Esophagus muscularis mucosa (tissue), 4 donors: ENCODE results near the gene DGLUCY. TPM values are rescaled to one million over a fixed set of nuclear protein-coding genes. Genes with fewer than 3 reads are reported as not detected.

Experiments used
- DNase-seq: peaks from one replicate; pipeline ENCODE4 v3.0.0-alpha.2; 2017; ENCODE audit errors: extremely low spot score
- H3K27ac ChIP-seq, 4 donors: fragments of 200-600 bp; sonication (generic); replicated peaks in 1 of 4; 1 replicate in 3 of 4; 2 replicates in 1 of 4; pipeline ENCODE4 v1.5.1; 2016 to 2019; ENCODE audit warnings: mild to moderate bottlenecking in 1 of 4
- H3K27me3 ChIP-seq, 4 donors: fragments of 200-600 bp; sonication (generic); one replicate each; pipeline versions ENCODE4 v1.5.1 to v1.6.0; 2016 to 2019
- H3K36me3 ChIP-seq, 4 donors: fragments of 200-600 bp; sonication (generic); one replicate each; pipeline ENCODE4 v1.5.1; 2016 to 2019
- H3K4me1 ChIP-seq, 4 donors: fragments of 200-600 bp; sonication (generic); one replicate each; pipeline ENCODE4 v1.5.1; 2016 to 2019
- H3K4me3 ChIP-seq, 4 donors: fragments of 200-600 bp; sonication (generic); 1 replicate in 2 of 4; 2 replicates in 2 of 4; pipeline ENCODE4 v1.5.1; 2016 to 2019; ENCODE audit warnings: mild to moderate bottlenecking in 4 of 4, moderate library complexity in 1 of 4
- H3K9me3 ChIP-seq, 4 donors: fragments of 200-600 bp; sonication (generic); 1 replicate in 3 of 4; 2 replicates in 1 of 4; pipeline ENCODE4 v1.5.1; 2016 to 2019
- CTCF ChIP-seq, 3 experiments: fragments of 200-600 bp in 2 of 3; fragments of 450-650 bp in 1 of 3; sonication (generic) in 2 of 3; IDR thresholded peaks; one replicate each; pipeline ENCODE4 v1.5.1; 2017 to 2019; ENCODE audit warnings: antibody characterized with exemption in 3 of 3, mild to moderate bottlenecking in 2 of 3, moderate library complexity in 1 of 3
- EP300 ChIP-seq: sonication (generic); formaldehyde crosslinking; IDR thresholded peaks from one replicate; pipeline ENCODE4 v1.6.1; 2017; ENCODE audit warnings: antibody characterized with exemption
- POLR2A ChIP-seq: fragments of 450-650 bp; IDR thresholded peaks from one replicate; pipeline ENCODE4 v1.6.1; 2017; ENCODE audit warnings: antibody characterized with exemption, moderate library complexity, mild to moderate bottlenecking, low read depth
- POLR2AphosphoS5 ChIP-seq, 2 donors: sonication (generic); formaldehyde crosslinking; IDR thresholded peaks; one replicate each; pipeline ENCODE4 v1.6.1; 2017; ENCODE audit warnings: antibody characterized with exemption in 2 of 2
- WGBS: methylation state at CpG from one replicate; pipeline ENCODE4 v1.1.5; 2018; 5-methylcytosine and 5-hydroxymethylcytosine counted together
- intact Hi-C: fragments of 100-400 bp; cut with DNase I; formaldehyde crosslinking; loops from one replicate; pipeline ENCODE4 v1.15.1; 2023
- total RNA-seq, 4 donors: library from RNA; depleted of rRNA; stranded (reverse); fragments of >200 nt; gene quantifications; one replicate each; pipeline versions ENCODE4 v1.1.0 to v1.2.1, GENCODE V29; 2016

The DGLUCY gene
- total RNA-seq, 4 donors from 2014 or later, result 47.2 to 88.2 (median 66.5) TPM

- H3K36me3 ChIP-seq, result peaks cover 0 to 45% (median 37%) of the 10 kb centered on the region in 4 donors
- peak overlapping the region; percentile 0 to 65 (median 57) for H3K27ac ChIP-seq
- H3K4me3 ChIP-seq, result no peak overlapping the region
- no peak for TF ChIP-seq EP300
- TF ChIP-seq CTCF (IDR thresholded peaks at IDR 0.05), result no peak
- TF ChIP-seq POLR2A, result no peak
- TF ChIP-seq POLR2AphosphoS5 (IDR thresholded peaks at IDR 0.05), result no peak
- H3K4me1 ChIP-seq, result peaks cover 29 to 50% (median 32%) of the 10 kb centered on the region in 4 donors
- intact Hi-C loops, result no loop called here
- 91% methylated on average over 5 of the region's 7 CpGs for WGBS
- H3K9me3 ChIP-seq, result no peaks in the 10 kb centered on the region
- DNase-seq, result no peak
- no peaks in the 10 kb centered on the region for H3K27me3 ChIP-seq
These were observed 21.2 kb downstream of the DGLUCY start for GRCh38 chr14:91135039-91135438.

- no peak overlapping the region for H3K4me3 ChIP-seq
- H3K4me1 ChIP-seq, result peaks cover 51 to 83% (median 57%) of the 10 kb centered on the region in 4 donors
- WGBS, result 81% methylated on average over 6 of the region's 6 CpGs
- peaks cover 0 to 16% (median 11%) of the 10 kb centered on the region in 4 donors for H3K36me3 ChIP-seq
- intact Hi-C loops, result no loop called here
- H3K27me3 ChIP-seq, result no peaks in the 10 kb centered on the region
- DNase-seq, result no peak
- TF ChIP-seq POLR2A, result no peak
- TF ChIP-seq CTCF (IDR thresholded peaks at IDR 0.05), result peak; percentile 41 to 62 (median 54)
- peak overlapping the region in 3 of 4 donors; percentile 20 to 60 (median 39) for H3K27ac ChIP-seq
- H3K9me3 ChIP-seq, result no peaks in the 10 kb centered on the region
These were observed 24.9 kb downstream of the DGLUCY start for GRCh38 chr14:91138511-91139359.

GRCh38 chr14:91139776-91140175, 25.9 kb downstream of the DGLUCY start:
- intact Hi-C loops, result loop anchor here (10.0 kb wide), 1 partner anchor 235 kb away; no protein-coding TSS in a partner anchor
- peak overlapping the region in 3 of 4 donors; percentile 13 to 60 (median 57) for H3K27ac ChIP-seq

GRCh38 chr14:91140672-91141071, 26.8 kb downstream of the DGLUCY start:
- TF ChIP-seq CTCF (IDR thresholded peaks at IDR 0.05), result peak; percentile 45 to 63 (median 57)
- TF ChIP-seq POLR2A, result no peak
- no peak for DNase-seq
- H3K4me1 ChIP-seq, result peaks cover 57 to 87% (median 66%) of the 10 kb centered on the region in 4 donors
- H3K27ac ChIP-seq, result peak overlapping the region in 3 of 4 donors; percentile 13 to 60 (median 57)
- H3K36me3 ChIP-seq, result peaks cover 0 to 13% (median 7%) of the 10 kb centered on the region in 4 donors
- H3K4me3 ChIP-seq, result no peak overlapping the region
- H3K27me3 ChIP-seq, result no peaks in the 10 kb centered on the region
- WGBS, result 93% methylated on average over 3 of the region's 3 CpGs
- intact Hi-C loops, result loop anchor here (10.0 kb wide), 1 partner anchor 236 kb away; no protein-coding TSS in a partner anchor
- no peaks in the 10 kb centered on the region for H3K9me3 ChIP-seq

More at GRCh38 chr14:91139776-91140175, 25.9 kb downstream of the DGLUCY start:
- Histone ChIP-seq H3K27me3 (no peaks in the 10 kb centered on the region), H3K9me3 (no peaks in the 10 kb centered on the region), H3K36me3 (peaks cover 0 to 13% (median 9%) of the 10 kb centered on the region in 4 donors), H3K4me1 (peaks cover 62 to 87% (median 65%) of the 10 kb centered on the region in 4 donors), H3K4me3 (no peak overlapping the region)
- TF ChIP-seq POLR2AphosphoS5 (IDR thresholded peaks at IDR 0.05) (no peak), POLR2A (no peak), CTCF (IDR thresholded peaks at IDR 0.05) (no peak), EP300 (no peak)
- DNase-seq, result no peak
